ENCODE measurements around the gene GOSR2.
"Not testable (repeated sequence)": the region's sequence is repeated elsewhere in the genome, so short reads cannot be mapped to it uniquely, and the experiment has no call there.

Gene GOSR2

GRCh38 chr17:46950342-46950996 is 27.5 kb downstream of the GOSR2 start:
- Histone ChIP-seq H3K36me3 (ENCODE audit: control insufficient read depth, insufficient read depth, low read length) (peaks cover 6% of the 10 kb centered on the region; the same call in 1 of the 2 replicates), H3K9ac (ENCODE audit: low read length) (no peak overlapping the region), H3K27ac (ENCODE audit: low read depth, low read length) (no peak overlapping the region), H3K4me1 (ENCODE audit: control insufficient read depth, insufficient read depth, low read length) (peaks cover 12% of the 10 kb centered on the region), H3K27me3 (ENCODE audit: control insufficient read depth, insufficient read depth, low read length) (peaks cover 25% of the 10 kb centered on the region), H3K9me3 (ENCODE audit: control insufficient read depth, insufficient read depth, low read depth, low read length) (no peaks in the 10 kb centered on the region), H3K4me3 (ENCODE audit: low read depth, low read length) (no peak overlapping the region)

- Histone ChIP-seq H3K4me1 (ENCODE audit: control insufficient read depth, insufficient read depth, low read length) (peaks cover 8% of the 10 kb centered on the region; the same call in 1 of the 2 replicates), H3K27ac (ENCODE audit: low read depth, low read length) (no peak overlapping the region), H3K4me3 (ENCODE audit: low read depth, low read length) (no peak overlapping the region), H3K36me3 (ENCODE audit: control insufficient read depth, insufficient read depth, low read length) (peaks cover 8% of the 10 kb centered on the region; the same call in 1 of the 2 replicates), H3K9me3 (ENCODE audit: control insufficient read depth, insufficient read depth, low read depth, low read length) (no peaks in the 10 kb centered on the region), H3K9ac (ENCODE audit: low read length) (no peak overlapping the region), H3K27me3 (ENCODE audit: control insufficient read depth, insufficient read depth, low read length) (peaks cover 30% of the 10 kb centered on the region)
These were observed 28.1 kb downstream of the GOSR2 start for GRCh38 chr17:46950997-46951621.

- H3K9me3 ChIP-seq (ENCODE audit: control insufficient read depth, insufficient read depth, low read depth, low read length), result no peaks in the 10 kb centered on the region
- H3K27me3 ChIP-seq (ENCODE audit: control insufficient read depth, insufficient read depth, low read length), result peaks cover 33% of the 10 kb centered on the region
- peaks cover 8% of the 10 kb centered on the region; the same call in 1 of the 2 replicates for H3K36me3 ChIP-seq (ENCODE audit: control insufficient read depth, insufficient read depth, low read length)
- no peak overlapping the region for H3K9ac ChIP-seq (ENCODE audit: low read length)
- no peak overlapping the region for H3K4me3 ChIP-seq (ENCODE audit: low read depth, low read length)
- H3K27ac ChIP-seq (ENCODE audit: low read depth, low read length), result no peak overlapping the region
- peaks cover 8% of the 10 kb centered on the region; the same call in 1 of the 2 replicates for H3K4me1 ChIP-seq (ENCODE audit: control insufficient read depth, insufficient read depth, low read length)
These were observed 28.7 kb downstream of the GOSR2 start for GRCh38 chr17:46951706-46952105.

- Histone ChIP-seq H3K4me1 (ENCODE audit: control insufficient read depth, insufficient read depth, low read length) (peaks cover 8% of the 10 kb centered on the region; the same call in 1 of the 2 replicates), H3K9me3 (ENCODE audit: control insufficient read depth, insufficient read depth, low read depth, low read length) (no peaks in the 10 kb centered on the region), H3K27ac (ENCODE audit: low read depth, low read length) (no peak overlapping the region), H3K4me3 (ENCODE audit: low read depth, low read length) (no peak overlapping the region), H3K27me3 (ENCODE audit: control insufficient read depth, insufficient read depth, low read length) (peaks cover 34% of the 10 kb centered on the region), H3K9ac (ENCODE audit: low read length) (no peak overlapping the region), H3K36me3 (ENCODE audit: control insufficient read depth, insufficient read depth, low read length) (peaks cover 8% of the 10 kb centered on the region; the same call in 1 of the 2 replicates)
These were observed 29.2 kb downstream of the GOSR2 start for GRCh38 chr17:46952115-46952514.

GRCh38 chr17:46953191-46953590 is 30.2 kb downstream of the GOSR2 start:
- not testable (repeated sequence) for H3K4me1 ChIP-seq (ENCODE audit: control insufficient read depth, insufficient read depth, low read length); H3K4me3 ChIP-seq (ENCODE audit: low read depth, low read length); H3K9me3 ChIP-seq (ENCODE audit: control insufficient read depth, insufficient read depth, low read depth, low read length); H3K36me3 ChIP-seq (ENCODE audit: control insufficient read depth, insufficient read depth, low read length); H3K9ac ChIP-seq (ENCODE audit: low read length); H3K27ac ChIP-seq (ENCODE audit: low read depth, low read length)
- peaks cover 40% of the 10 kb centered on the region for H3K27me3 ChIP-seq (ENCODE audit: control insufficient read depth, insufficient read depth, low read length)

GRCh38 chr17:46958041-46958591 is 35.2 kb downstream of the GOSR2 start:
- H3K36me3 ChIP-seq (ENCODE audit: control insufficient read depth, insufficient read depth, low read length), result peaks cover 2% of the 10 kb centered on the region; the same call in 1 of the 2 replicates
- H3K9ac ChIP-seq (ENCODE audit: low read length), result no peak overlapping the region
- H3K27ac ChIP-seq (ENCODE audit: low read depth, low read length), result no peak overlapping the region
- peaks cover 6% of the 10 kb centered on the region; the same call in 1 of the 2 replicates for H3K9me3 ChIP-seq (ENCODE audit: control insufficient read depth, insufficient read depth, low read depth, low read length)
- H3K27me3 ChIP-seq (ENCODE audit: control insufficient read depth, insufficient read depth, low read length), result peaks cover 31% of the 10 kb centered on the region
- no peaks in the 10 kb centered on the region for H3K4me1 ChIP-seq (ENCODE audit: control insufficient read depth, insufficient read depth, low read length)
- H3K4me3 ChIP-seq (ENCODE audit: low read depth, low read length), result no peak overlapping the region

GRCh38 chr17:46960152-46960551 is 37.2 kb downstream of the GOSR2 start:
- H3K4me3 ChIP-seq (ENCODE audit: low read depth, low read length), result no peak overlapping the region
- peaks cover 2% of the 10 kb centered on the region; the same call in 1 of the 2 replicates for H3K36me3 ChIP-seq (ENCODE audit: control insufficient read depth, insufficient read depth, low read length)
- H3K9ac ChIP-seq (ENCODE audit: low read length), result no peak overlapping the region
- H3K27ac ChIP-seq (ENCODE audit: low read depth, low read length), result no peak overlapping the region
- no peaks in the 10 kb centered on the region for H3K4me1 ChIP-seq (ENCODE audit: control insufficient read depth, insufficient read depth, low read length)
- H3K9me3 ChIP-seq (ENCODE audit: control insufficient read depth, insufficient read depth, low read depth, low read length), result peaks cover 6% of the 10 kb centered on the region; the same call in 1 of the 2 replicates
- peaks cover 31% of the 10 kb centered on the region for H3K27me3 ChIP-seq (ENCODE audit: control insufficient read depth, insufficient read depth, low read length)

GRCh38 chr17:46962374-46962790 is 39.4 kb downstream of the GOSR2 start:
- no peaks in the 10 kb centered on the region for H3K4me1 ChIP-seq (ENCODE audit: control insufficient read depth, insufficient read depth, low read length)
- H3K27ac ChIP-seq (ENCODE audit: low read depth, low read length), result no peak overlapping the region
- no peak overlapping the region for H3K9ac ChIP-seq (ENCODE audit: low read length)
- H3K27me3 ChIP-seq (ENCODE audit: control insufficient read depth, insufficient read depth, low read length), result peaks cover 28% of the 10 kb centered on the region; the same call in 1 of the 2 replicates
- H3K9me3 ChIP-seq (ENCODE audit: control insufficient read depth, insufficient read depth, low read depth, low read length), result peaks cover 6% of the 10 kb centered on the region; the same call in 1 of the 2 replicates
- no peaks in the 10 kb centered on the region; the same call in 1 of the 2 replicates for H3K36me3 ChIP-seq (ENCODE audit: control insufficient read depth, insufficient read depth, low read length)
- H3K4me3 ChIP-seq (ENCODE audit: low read depth, low read length), result no peak overlapping the region

- Histone ChIP-seq H3K27ac (ENCODE audit: low read depth, low read length) (no peak overlapping the region), H3K27me3 (ENCODE audit: control insufficient read depth, insufficient read depth, low read length) (peaks cover 19% of the 10 kb centered on the region; the same call in 1 of the 2 replicates), H3K9me3 (ENCODE audit: control insufficient read depth, insufficient read depth, low read depth, low read length) (peaks cover 6% of the 10 kb centered on the region; the same call in 1 of the 2 replicates), H3K4me1 (ENCODE audit: control insufficient read depth, insufficient read depth, low read length) (no peaks in the 10 kb centered on the region), H3K9ac (ENCODE audit: low read length) (no peak overlapping the region), H3K36me3 (ENCODE audit: control insufficient read depth, insufficient read depth, low read length) (no peaks in the 10 kb centered on the region; the same call in 1 of the 2 replicates), H3K4me3 (ENCODE audit: low read depth, low read length) (no peak overlapping the region)
These were observed 40.6 kb downstream of the GOSR2 start for GRCh38 chr17:46963571-46963970.

- Histone ChIP-seq H3K4me1 (ENCODE audit: control insufficient read depth, insufficient read depth, low read length) (no peaks in the 10 kb centered on the region), H3K27me3 (ENCODE audit: control insufficient read depth, insufficient read depth, low read length) (peaks cover 12% of the 10 kb centered on the region; the same call in 1 of the 2 replicates), H3K4me3 (ENCODE audit: low read depth, low read length) (no peak overlapping the region), H3K9me3 (ENCODE audit: control insufficient read depth, insufficient read depth, low read depth, low read length) (peaks cover 6% of the 10 kb centered on the region; the same call in 1 of the 2 replicates), H3K9ac (ENCODE audit: low read length) (no peak overlapping the region), H3K36me3 (ENCODE audit: control insufficient read depth, insufficient read depth, low read length) (no peaks in the 10 kb centered on the region; the same call in 1 of the 2 replicates), H3K27ac (ENCODE audit: low read depth, low read length) (no peak overlapping the region)
These were observed 41.6 kb downstream of the GOSR2 start for GRCh38 chr17:46964315-46965265.
